IMR-90 (cell line): ENCODE data around the gene GMPR. TPM values are rescaled to one million over a fixed set of nuclear protein-coding genes. Genes with fewer than 3 reads are reported as not detected.

Experiments
- ATAC-seq: fragments of 200-7000 bp; cut with Tn5 transposase; 2 replicates; pipeline ENCODE4 v1.9.1; 2020; ENCODE audit warnings: low read depth, mild to moderate bottlenecking, moderate library complexity
- BruUV-seq: library from RNA; stranded (reverse); fragments of 400-500 nt; replicated peaks from 2 replicates; lab custom pipeline; 2021; lab: Mats Ljungman, UMichigan
- CTCF ChIA-PET: fragments of 300-600 bp; formaldehyde crosslinking; extraction: SDS; loops from one replicate; lab custom pipeline; 2021; ENCODE audit warnings: antibody characterized with exemption; lab: Yijun Ruan, JAX
- POLR2A ChIA-PET: fragments of 300-600 bp; sonication (Branson Sonifier 250); formaldehyde crosslinking; loops from one replicate; lab custom pipeline; 2022; ENCODE audit warnings: antibody characterized with exemption; ENCODE audit not compliant: unreplicated experiment; lab: Charles Lee
- DNase-seq: peaks from one replicate; pipeline ENCODE4 v3.0.0; 2013
- H2AFZ ChIP-seq: replicated peaks from 2 replicates; pipeline ENCODE3; 2013; ENCODE audit warnings: low read length, mild to moderate bottlenecking; ENCODE audit not compliant: poor library complexity
- H2AK5ac ChIP-seq: 2 replicates; pipeline ENCODE4 v1.6.1; 2013; ENCODE audit warnings: low read depth, low read length, inconsistent platforms
- H2AK9ac ChIP-seq: replicated peaks from 2 replicates; pipeline ENCODE3; 2013; ENCODE audit warnings: mild to moderate bottlenecking, low read depth, low read length, moderate library complexity; ENCODE audit not compliant: poor library complexity
- H2BK120ac ChIP-seq: 2 replicates; pipeline ENCODE4 v1.6.1; 2013; ENCODE audit warnings: low read depth, low read length, inconsistent platforms
- H2BK15ac ChIP-seq: 3 replicates; pipeline ENCODE4 v1.6.1; 2013; ENCODE audit warnings: low read depth, low read length, inconsistent platforms
- H2BK20ac ChIP-seq: 2 replicates; pipeline ENCODE4 v1.6.1; 2013; ENCODE audit warnings: low read depth, mild to moderate bottlenecking, inconsistent platforms, low read length, moderate library complexity
- H2BK5ac ChIP-seq: 2 replicates; pipeline ENCODE4 v1.6.1; 2013; ENCODE audit warnings: mild to moderate bottlenecking, low read depth, low read length, inconsistent platforms; ENCODE audit not compliant: poor library complexity, severe bottlenecking
- H3K14ac ChIP-seq: replicated peaks from 2 replicates; pipeline ENCODE4 v1.6.1; 2013; ENCODE audit warnings: low read depth, low read length, inconsistent platforms
- H3K18ac ChIP-seq: 2 replicates; pipeline ENCODE4 v1.6.1; 2013; ENCODE audit warnings: low read depth, low read length, control low read depth
- H3K23ac ChIP-seq: 2 replicates; pipeline ENCODE4 v1.6.1; 2013; ENCODE audit warnings: low read depth, low read length, inconsistent platforms
- H3K27ac ChIP-seq: 2 replicates; pipeline ENCODE4 v1.5.1; 2013; ENCODE audit warnings: mild to moderate bottlenecking, control low read depth, low read length; ENCODE audit not compliant: insufficient read depth
- H3K27me3 ChIP-seq: 2 replicates; pipeline ENCODE4 v1.6.1; 2013; ENCODE audit warnings: low read length; ENCODE audit not compliant: control insufficient read depth, insufficient read depth
- H3K36me3 ChIP-seq: 2 replicates; pipeline ENCODE4 v1.6.1; 2013; ENCODE audit warnings: low read length, mixed read lengths; ENCODE audit not compliant: control insufficient read depth, insufficient read depth
- H3K4ac ChIP-seq: 2 replicates; pipeline ENCODE4 v1.6.1; 2013; ENCODE audit warnings: low read depth, low read length, inconsistent platforms
- H3K4me1 ChIP-seq: 2 replicates; pipeline ENCODE4 v1.6.1; 2013; ENCODE audit warnings: low read length, mixed read lengths; ENCODE audit not compliant: control insufficient read depth, insufficient read depth
- H3K4me2 ChIP-seq: 2 replicates; pipeline ENCODE4 v1.6.1; 2013; ENCODE audit warnings: low read depth, mild to moderate bottlenecking, control low read depth, low read length, moderate library complexity
- H3K4me3 ChIP-seq: 2 replicates; pipeline ENCODE4 v1.5.1; 2013; ENCODE audit warnings: low read depth, mild to moderate bottlenecking, control low read depth, low read length, moderate library complexity; ENCODE audit not compliant: insufficient read depth
- H3K56ac ChIP-seq: 2 replicates; pipeline ENCODE4 v1.6.1; 2013; ENCODE audit warnings: low read length, inconsistent platforms; ENCODE audit not compliant: insufficient read depth; ENCODE audit errors: extremely low read depth
- H3K79me1 ChIP-seq, 2 experiments: 2 replicates each; pipeline ENCODE4 v1.6.1; 2013; ENCODE audit warnings: low read length in 2 of 2, inconsistent platforms in 1 of 2, low read depth in 1 of 2
- H3K9ac ChIP-seq: 2 replicates; pipeline ENCODE4 v1.6.1; 2013; ENCODE audit warnings: low read depth, low read length, control low read depth
- H3K9me1 ChIP-seq: 2 replicates; pipeline ENCODE4 v1.6.1; 2013; ENCODE audit warnings: low read length, inconsistent platforms; ENCODE audit not compliant: insufficient read depth
- H3K9me3 ChIP-seq: 2 replicates; pipeline ENCODE4 v1.6.1; 2013; ENCODE audit warnings: low read length; ENCODE audit not compliant: control insufficient read depth, insufficient read depth
- H4K20me1 ChIP-seq: 2 replicates; pipeline ENCODE4 v1.6.1; 2013; ENCODE audit warnings: low read length, inconsistent platforms; ENCODE audit not compliant: insufficient read depth
- H4K5ac ChIP-seq: 2 replicates; pipeline ENCODE4 v1.6.1; 2013; ENCODE audit warnings: mild to moderate bottlenecking, low read depth, low read length, control low read depth
- H4K8ac ChIP-seq, 2 experiments: 2 replicates each; pipeline ENCODE4 v1.6.1; 2013; ENCODE audit warnings: low read depth in 2 of 2, low read length in 2 of 2, control low read depth in 1 of 2, inconsistent platforms in 1 of 2
- H4K91ac ChIP-seq: 2 replicates; pipeline ENCODE4 v1.6.1; 2013; ENCODE audit warnings: low read depth, low read length, inconsistent platforms; ENCODE audit not compliant: insufficient read depth
- MAFK ChIP-seq: IDR thresholded peaks from 2 replicates; pipeline ENCODE4 v1.6.1; 2012; ENCODE audit warnings: low read depth, low read length, improper control_type of control experiment
- SMC3 ChIP-seq: fragments of 150-350 bp; IDR thresholded peaks from 2 replicates; pipeline ENCODE4 v1.6.1; 2016; ENCODE audit warnings: low read depth, mild to moderate bottlenecking, antibody characterized with exemption, low read length, moderate library complexity
- WGBS, 2 experiments: methylation state at CpG; one replicate each; pipeline versions ENCODE4 v1.1.5 to v1.1.7; 2013; ENCODE audit warnings: missing lambda C conversion rate in 2 of 2; ENCODE audit not compliant: insufficient read length in 1 of 2; ENCODE audit errors: extremely low coverage in 2 of 2; 5-methylcytosine and 5-hydroxymethylcytosine counted together
- dilution Hi-C: fragments of 300-500 bp; cut with HindIII; formaldehyde crosslinking; loops from one replicate; pipeline ENCODE4 v1.14.3; 2018; ENCODE audit warnings: low sequenced_read_pairs; ENCODE audit not compliant: unreplicated experiment
- in situ Hi-C: fragments of 300-500 bp; cut with MboI; formaldehyde crosslinking; loops from 3 replicates; pipeline ENCODE4 v1.14.3; 2019; ENCODE audit warnings: low sequenced_read_pairs, inconsistent platforms, mixed read lengths
- intact Hi-C: fragments of 100-400 bp; cut with micrococcal nuclease; formaldehyde crosslinking; loops from 2 replicates; pipeline ENCODE4 v1.10.0; 2022
- polyA plus RNA-seq, 3 experiments: library from polyadenylated mRNA; depleted of rRNA; stranded (reverse); fragments of >200 nt; gene quantifications; 2 replicates each; pipeline ENCODE4 v1.2.3, GENCODE V29; 2012; ENCODE audit warnings: low replicate concordance in 1 of 3
- total RNA-seq: library from RNA; depleted of rRNA; stranded (reverse); fragments of >200 nt; gene quantifications from 2 replicates; pipeline ENCODE4 v1.2.3, GENCODE V29; 2012

The GMPR gene
- total and polyA plus RNA-seq, 2 of the 4 experiments (the other 2 are of a cell fraction) = 6.3 to 8.6 TPM

- H2BK5ac ChIP-seq = no peak overlapping the region
- ATAC-seq (no peak), DNase-seq (no peak)
- no peak overlapping the region for H4K8ac ChIP-seq
- H3K4ac ChIP-seq = no peak overlapping the region
- H2BK120ac ChIP-seq = no peak overlapping the region
- H3K14ac ChIP-seq = no peak overlapping the region
- H3K4me1 ChIP-seq = peaks cover 5% of the 10 kb centered on the region; the same call in 1 of the 2 replicates
- no peaks in the 10 kb centered on the region for H3K36me3 ChIP-seq
- no peak overlapping the region for H3K4me2 ChIP-seq
- no peak overlapping the region for H2AK9ac ChIP-seq
- 87% methylated on average over 3 of the region's 9 CpGs; no CpG with 5 or more reads in 1 of the 2 experiments for WGBS, 2 experiments
- H3K9me1 ChIP-seq = no peaks in the 10 kb centered on the region
- H3K56ac ChIP-seq = no peak overlapping the region
- no peak overlapping the region for H2BK20ac ChIP-seq
- no peak overlapping the region for H2AK5ac ChIP-seq
- H4K20me1 ChIP-seq = no peaks in the 10 kb centered on the region
- dilution Hi-C loops (no loop called here), intact Hi-C loops (no loop called here), in situ Hi-C loops (no loop called here)
- H4K5ac ChIP-seq = no peak overlapping the region
- CTCF ChIA-PET = interaction anchor here (0.6 kb wide), 1 partner anchor 94 kb away, joined by 3 read pairs; no protein-coding TSS in a partner anchor
- BruUV-seq = no TSS peak
- no peak overlapping the region for H3K4me3 ChIP-seq
- no peak overlapping the region for H4K91ac ChIP-seq
- H3K9me3 ChIP-seq = no peaks in the 10 kb centered on the region
- no peaks in the 10 kb centered on the region for H3K79me1 ChIP-seq
- TF ChIP-seq SMC3 (no peak), MAFK (no peak)
- H2AFZ ChIP-seq = no peak overlapping the region
- POLR2A ChIA-PET = no interaction called here
- H3K27me3 ChIP-seq = peaks cover 15% of the 10 kb centered on the region
- no peak overlapping the region for H3K23ac ChIP-seq
- H3K18ac ChIP-seq = no peak overlapping the region
- H2BK15ac ChIP-seq = no peak overlapping the region
- H3K9ac ChIP-seq = no peak overlapping the region
- no peak overlapping the region for H3K27ac ChIP-seq
These were observed 7.4 kb upstream of the GMPR start for GRCh38 chr6:16230953-16231352.
